Middle frontal gyrus (tissue), 1 donor: ENCODE results near the gene SVIL.

Source experiments
- DNase-seq: peaks from one replicate; pipeline ENCODE4 v3.0.0-alpha.2; 2015; ENCODE audit warnings: low spot score; ENCODE audit errors: extremely low spot score

Gene SVIL

GRCh38 chr10:29634764-29635625 is at the start of gene SVIL:
Gene SVIL (minus strand): TSS chr10:29634971. CDS start chr10:29555058, 79,913 bp downstream.
- DNase-seq: no peak

- no peak for DNase-seq
These were observed 47.1 kb upstream of the SVIL start for GRCh38 chr10:29681676-29682448.

- no peak for DNase-seq
These were observed 45.3 kb upstream of the SVIL start for GRCh38 chr10:29680091-29680490.

GRCh38 chr10:29676732-29677131 is 42.0 kb upstream of the SVIL start:
- no peak for DNase-seq

GRCh38 chr10:29675984-29676383 is 41.2 kb upstream of the SVIL start:
- DNase-seq: no peak

- DNase-seq: no peak
These were observed 37.2 kb upstream of the SVIL start for GRCh38 chr10:29671968-29672367.

- no peak for DNase-seq
These were observed 36.5 kb upstream of the SVIL start for GRCh38 chr10:29671228-29671780.

- no peak for DNase-seq
These were observed 36.0 kb upstream of the SVIL start for GRCh38 chr10:29670761-29671160.

GRCh38 chr10:29669149-29669548 is 34.4 kb upstream of the SVIL start:
- no peak for DNase-seq

- no peak for DNase-seq
These were observed 33.9 kb upstream of the SVIL start for GRCh38 chr10:29668628-29669027.

- DNase-seq: no peak
These were observed 32.4 kb upstream of the SVIL start for GRCh38 chr10:29667191-29667590.

GRCh38 chr10:29666201-29666600 is 31.4 kb upstream of the SVIL start:
- no peak for DNase-seq

- DNase-seq: no peak
These were observed 28.9 kb upstream of the SVIL start for GRCh38 chr10:29663718-29664117.

GRCh38 chr10:29658984-29659965 is 24.5 kb upstream of the SVIL start:
- no peak for DNase-seq

- DNase-seq: no peak
These were observed 23.0 kb upstream of the SVIL start for GRCh38 chr10:29657719-29658274.

GRCh38 chr10:29656451-29656992 is 21.8 kb upstream of the SVIL start:
- DNase-seq: no peak

GRCh38 chr10:29652192-29652591 is 17.4 kb upstream of the SVIL start:
- no peak for DNase-seq

- no peak for DNase-seq
These were observed 17.0 kb upstream of the SVIL start for GRCh38 chr10:29651767-29652166.

GRCh38 chr10:29650552-29650944 is 15.8 kb upstream of the SVIL start:
- DNase-seq: no peak
